HG03095 (cell line): Measurements from ENCODE around the gene NCOA6.
A peak's percentile ranks its signal among the peaks of the same experiment; 100 is the strongest.

Experiments
- ATAC-seq: cut with Tn5 transposase; IDR thresholded peaks from one replicate; pipeline ENCODE4 v1.9.1; 2021; ENCODE audit warnings: moderate library complexity; ENCODE audit not compliant: unreplicated experiment

NCOA6 gene

DNA sequence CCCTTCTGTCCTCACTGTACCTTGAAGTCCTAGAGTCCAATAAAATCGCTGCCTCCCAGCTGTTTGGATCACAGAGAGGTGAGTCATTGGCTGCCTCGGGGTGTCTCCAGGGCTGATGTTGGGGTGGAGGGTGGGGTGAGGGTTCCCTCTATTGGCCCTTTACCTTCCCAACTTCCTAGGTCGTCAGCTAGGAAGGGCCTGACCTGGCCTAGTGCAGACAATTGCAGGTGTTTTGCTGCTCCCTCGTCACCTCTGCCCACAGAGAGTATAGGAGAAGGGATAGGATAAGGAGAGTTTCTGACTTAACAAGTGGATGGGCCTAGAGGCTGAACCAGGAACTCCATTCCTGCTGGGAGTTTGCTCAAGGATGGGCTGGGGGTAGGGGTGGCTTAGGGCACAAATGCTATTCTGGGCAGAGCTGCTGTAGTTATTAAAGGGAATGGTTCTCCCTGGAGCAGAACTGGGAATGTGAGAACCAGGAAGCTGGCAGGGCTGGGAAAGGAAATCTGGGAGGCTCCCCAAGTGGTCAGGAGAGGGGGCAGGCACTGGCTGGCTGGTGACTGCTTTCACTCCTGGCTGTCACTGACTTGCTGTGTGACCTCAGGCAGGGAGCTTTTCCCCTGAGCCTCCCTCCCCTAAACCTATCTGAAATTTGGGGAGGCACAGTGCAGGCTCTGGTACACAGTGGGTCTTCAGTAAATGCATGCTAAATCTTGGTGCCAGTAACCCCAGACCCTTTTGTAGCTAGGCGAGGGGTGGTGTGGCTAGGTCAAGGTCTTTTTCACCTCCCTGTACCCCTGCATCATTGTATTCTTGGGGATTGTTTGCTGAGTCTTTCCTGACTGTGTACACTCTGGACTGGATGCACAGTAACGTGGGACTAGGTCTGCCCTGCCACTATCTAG, 119.8 kb downstream of the NCOA6 start:
- ATAC-seq: no peak

DNA sequence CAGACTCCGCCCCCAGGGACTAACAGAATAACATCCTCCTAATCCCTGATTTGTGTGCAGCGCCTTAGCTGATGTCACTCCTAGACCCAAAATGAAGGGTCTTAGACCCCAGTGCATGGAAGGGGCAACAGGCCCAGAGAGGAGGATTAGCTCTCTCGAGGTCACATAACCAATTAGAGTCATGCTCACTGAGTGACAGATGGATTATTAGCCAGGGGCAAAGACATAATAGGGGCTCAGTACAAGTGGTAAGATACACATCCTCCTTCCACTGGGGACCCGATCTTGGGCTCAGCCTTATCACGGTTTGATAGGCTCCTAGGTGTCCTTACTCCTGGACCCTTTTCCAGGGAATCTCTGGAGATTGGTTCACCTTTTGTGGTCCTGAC, 120.4 kb downstream of the NCOA6 start:
- ATAC-seq: no peak

DNA sequence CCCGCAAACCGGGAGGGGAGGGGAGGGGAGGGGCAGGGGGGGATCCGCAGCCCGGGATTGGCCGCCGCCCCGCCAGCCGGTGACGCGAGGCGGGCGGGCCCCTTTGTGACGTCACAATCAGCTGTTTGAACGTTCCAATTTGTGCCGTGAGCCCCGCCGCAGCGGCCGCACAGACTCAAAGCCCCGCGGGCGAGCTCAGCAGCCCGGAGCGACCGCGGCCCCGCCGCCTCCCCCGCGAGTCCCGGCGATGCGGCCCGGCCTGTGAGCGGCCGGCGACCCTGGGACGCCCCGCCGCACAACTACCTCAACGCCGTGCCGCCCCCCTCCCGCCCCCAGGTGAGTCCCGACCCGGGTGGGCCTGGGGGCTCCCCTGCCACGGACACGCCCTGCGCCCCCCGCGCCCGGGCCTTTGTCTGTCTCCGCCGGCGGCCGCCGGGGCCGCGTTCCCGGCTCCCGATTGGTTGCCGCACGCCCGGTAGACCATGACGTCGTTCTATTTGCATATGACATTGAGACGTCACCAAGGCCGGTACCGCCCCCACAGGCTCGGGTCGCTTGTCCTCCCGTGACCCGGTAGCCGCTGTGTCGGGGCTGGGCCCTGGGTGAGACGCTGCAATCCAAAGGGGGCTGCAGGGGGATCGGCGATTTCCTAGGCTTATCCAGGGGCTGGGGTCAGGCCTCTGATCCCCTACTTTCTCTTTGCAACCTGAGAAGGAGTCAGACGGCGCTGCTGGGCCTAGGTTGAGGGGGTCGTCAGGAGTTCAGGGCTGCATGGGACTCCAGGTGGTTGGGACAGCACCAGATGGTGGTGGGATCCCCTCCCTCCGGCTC, 121.1 kb downstream of the NCOA6 start, which contains the start of gene TP53INP2:
Gene TP53INP2, plus strand, starts transcription at position 168 of the 831 bp plus-strand sequence. CDS start 4,396 bp downstream, outside the sequence.
- peak; percentile 39 for ATAC-seq

DNA sequence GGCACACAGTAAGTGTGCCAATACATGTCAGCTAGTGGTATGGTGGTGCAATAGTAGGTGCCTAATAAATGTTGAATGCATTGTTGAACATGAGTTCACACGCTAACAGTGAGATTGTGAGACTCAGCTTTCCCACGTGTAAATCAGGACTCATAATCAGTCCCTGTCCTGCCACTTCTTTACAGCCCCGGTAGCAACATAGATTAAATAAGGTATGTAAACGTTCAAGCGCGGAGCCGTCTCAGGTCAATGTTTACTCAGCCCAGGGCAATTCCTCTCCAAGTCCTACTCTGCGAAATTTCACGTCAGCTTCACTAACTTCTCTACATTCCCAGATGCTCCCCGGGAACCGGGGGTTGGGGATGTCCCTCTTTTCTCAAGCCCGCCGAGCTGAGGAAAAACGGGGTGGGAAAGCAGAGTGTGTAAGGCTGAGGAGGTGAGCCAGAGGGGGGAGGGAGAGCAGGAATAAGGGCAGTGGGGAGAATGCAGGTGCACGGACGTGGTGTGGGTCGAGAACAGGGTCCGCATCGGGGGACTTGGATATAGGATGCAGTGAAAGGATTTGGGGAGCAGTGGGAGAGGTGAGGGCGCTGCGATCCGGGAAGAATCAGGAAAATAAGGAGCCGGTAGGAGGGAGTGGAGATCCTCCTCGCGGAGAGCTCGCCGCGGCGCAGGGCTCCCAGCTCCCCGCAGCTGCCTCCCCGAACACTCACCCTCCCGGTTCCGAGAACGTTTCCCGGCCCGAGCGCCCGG, 121.9 kb downstream of the NCOA6 start:
- ATAC-seq: no peak

DNA sequence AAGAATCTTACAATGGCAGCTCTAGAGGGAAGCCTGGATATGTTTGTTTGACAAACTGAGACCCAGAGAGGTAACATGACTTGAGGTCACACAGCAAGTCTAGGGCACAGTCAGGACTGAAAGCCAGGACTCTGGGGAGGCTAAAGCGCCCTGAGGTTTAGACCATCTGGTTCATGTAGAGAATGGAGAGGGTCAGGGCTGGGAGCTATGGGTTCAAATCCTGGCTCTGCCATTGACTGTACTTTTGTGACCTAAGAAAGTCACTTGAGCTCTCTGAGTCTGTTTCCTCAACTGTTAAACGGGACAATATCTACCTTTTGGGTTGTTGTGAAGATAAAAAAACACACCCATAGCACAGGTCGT, 122.4 kb downstream of the NCOA6 start:
- ATAC-seq: no peak

DNA sequence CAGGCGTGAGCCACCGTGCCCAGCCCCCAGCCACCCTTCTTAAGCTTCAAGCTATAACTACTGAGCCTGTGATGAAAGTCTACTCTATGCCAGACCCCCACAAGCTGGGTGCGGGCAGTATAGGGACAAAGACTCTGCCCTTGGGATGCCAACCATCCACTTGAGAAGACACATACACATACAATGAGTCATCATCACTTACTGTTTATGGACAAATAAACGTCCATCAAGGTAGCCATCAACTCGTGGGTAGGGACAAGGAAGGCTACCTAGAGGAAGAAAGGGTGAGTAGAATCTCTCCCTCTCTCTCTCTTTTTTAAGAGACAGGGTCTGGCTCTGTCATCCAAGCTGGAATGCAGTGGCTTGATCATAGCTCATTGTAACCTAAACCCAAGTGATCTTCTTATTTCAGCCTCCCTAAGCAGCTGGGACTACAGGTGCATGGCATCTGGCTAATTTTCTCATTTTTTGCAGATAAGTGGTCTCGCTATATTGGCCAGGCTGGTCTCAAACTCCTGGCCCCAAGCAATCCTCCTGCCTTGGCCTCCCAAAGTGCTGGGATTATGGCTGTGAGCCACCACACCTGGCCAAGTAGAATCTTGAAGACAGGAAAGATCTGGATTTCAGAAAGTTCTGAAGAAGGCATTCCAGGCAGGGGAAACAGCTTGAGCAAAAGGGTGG, 123.9 kb downstream of the NCOA6 start:
- ATAC-seq: no peak

DNA sequence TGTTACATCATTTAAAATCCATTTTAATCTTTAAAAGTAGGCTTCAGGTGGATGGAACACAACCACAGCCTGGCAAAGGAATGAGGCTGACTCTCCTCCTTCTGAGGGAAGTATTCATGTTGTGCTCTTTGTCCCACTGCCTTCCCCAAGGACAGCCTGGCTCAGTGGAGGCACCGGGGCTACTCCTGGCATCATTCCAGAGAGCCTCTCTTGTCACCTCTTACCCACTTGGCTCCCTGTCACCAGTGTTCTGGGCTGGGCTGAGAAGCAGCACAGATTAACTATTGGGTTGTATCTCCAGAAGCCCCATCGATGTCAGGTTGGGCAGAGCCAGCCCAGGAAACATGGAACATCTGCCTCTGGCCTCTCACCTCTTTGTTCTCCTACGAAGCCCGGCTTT, 132.0 kb downstream of the NCOA6 start:
- no peak for ATAC-seq

DNA sequence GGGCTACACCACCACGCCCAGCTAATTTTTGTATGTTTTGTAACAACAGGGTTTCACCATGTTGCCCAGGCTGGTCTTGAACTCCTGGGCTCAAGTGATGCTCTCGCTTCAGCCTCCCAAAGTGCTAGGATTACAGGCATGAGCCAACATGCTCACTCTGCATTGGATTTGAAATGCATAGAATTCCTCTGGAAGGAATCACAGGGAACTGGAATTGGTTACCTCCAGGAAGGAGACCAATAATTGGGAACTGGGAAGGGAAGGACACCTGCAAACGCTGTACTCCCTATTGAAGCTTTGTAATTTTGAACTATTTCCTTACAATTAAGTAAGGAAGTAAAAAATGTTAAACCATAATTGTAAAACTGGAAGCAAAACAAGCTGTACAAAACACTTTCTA, 133.6 kb downstream of the NCOA6 start:
- no peak for ATAC-seq

DNA sequence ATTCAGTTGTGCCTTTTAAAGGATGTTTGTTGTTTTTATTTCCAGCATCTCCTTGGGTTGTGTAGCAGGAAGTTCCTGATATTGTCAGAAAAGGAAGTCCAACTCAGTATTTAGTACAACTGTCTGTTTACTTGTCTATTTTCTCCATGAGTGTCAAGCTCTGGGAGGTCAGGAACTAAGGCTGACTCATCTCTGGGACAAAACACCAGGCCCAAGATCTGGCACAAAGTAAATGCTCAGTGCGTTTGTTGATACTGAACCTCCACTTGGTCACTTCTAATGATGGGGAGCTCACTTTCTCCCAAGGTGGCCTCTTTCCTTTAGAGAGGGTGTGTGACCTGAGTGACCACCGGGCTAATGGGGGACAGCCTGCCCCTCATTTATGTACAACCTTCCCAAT, 136.0 kb downstream of the NCOA6 start:
- ATAC-seq: no peak

DNA sequence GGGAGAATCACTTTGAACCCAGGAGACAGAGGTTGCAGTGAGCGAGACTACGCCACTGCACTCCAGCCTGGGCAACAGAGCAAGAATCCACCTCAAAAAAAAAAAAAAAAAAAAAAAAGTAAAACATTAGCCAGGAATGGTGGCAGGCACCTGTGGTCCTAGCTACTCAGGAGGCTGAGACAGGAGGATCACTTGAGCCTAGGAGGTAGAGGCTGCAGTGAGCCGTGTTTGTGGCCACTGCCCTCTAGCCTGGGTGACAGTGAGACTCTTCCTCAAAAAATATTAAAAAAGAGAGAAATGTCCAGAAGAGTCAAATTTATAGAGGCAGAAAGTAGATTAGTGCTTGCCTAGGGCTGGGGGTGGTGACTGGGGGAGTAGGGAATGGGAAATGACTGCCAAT, 141.8 kb downstream of the NCOA6 start:
- no peak for ATAC-seq

DNA sequence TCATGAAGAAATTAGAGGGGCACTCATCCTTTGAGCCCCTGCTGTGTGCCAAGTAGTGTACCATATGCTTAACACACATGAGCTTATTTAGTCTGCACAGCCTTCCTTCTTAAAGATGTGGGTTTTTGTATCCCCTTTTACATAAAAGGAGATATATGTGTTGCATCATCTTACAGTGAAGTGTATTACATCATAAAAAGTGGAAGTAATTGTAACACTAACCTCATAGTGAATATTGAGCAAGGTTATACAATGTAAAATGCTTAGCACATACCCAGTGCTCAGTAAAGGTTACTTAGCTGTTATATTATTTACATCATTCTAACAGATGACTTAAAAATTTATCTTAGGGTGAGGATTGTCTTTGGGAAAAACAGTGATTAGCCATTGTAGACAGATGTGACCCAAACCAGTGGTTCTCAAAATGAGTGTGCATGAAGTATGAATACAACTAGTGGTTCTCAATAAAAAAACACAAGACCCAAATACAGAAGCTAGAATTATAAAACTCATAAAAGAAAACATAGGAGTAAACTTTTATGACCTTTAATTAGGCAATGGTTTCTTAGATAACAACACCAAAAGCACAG, 144.8 kb downstream of the NCOA6 start:
- no peak for ATAC-seq

DNA sequence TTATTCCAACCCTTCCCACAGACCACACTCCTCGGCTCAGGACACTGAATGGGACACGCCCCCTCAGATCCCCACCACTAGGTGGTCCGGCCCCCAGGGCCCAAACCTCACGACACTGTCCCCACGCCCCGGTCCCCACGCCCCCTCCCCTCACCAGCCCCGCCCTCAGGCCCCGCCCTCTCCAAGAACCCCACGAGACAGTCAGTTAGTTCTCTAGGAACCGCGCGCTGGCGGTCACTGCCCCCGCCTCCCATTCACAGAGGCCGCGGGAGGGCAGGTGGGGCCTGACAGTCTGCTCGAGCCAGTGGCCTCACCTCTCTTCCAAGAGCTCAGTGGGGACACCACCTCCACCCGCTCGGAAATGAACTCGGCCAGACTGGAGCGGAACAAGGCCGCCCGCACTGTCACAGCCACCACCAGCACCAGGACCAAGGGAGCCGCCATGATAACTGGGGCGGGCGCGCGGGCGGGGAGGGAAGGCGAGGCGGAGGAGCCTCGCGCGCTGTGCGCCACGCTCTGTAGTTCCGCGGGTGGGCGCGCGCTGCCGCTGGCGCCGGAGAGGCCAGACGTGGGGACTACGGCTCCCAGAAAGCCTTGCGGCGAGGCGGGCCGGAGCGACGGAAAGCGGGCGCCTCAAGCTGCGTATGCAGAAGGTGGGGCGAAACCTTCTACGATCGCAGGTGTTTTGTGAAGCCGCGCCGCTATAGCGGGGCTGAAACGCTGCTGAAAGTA, 148.6 kb downstream of the NCOA6 start, which contains the start of gene PIGU:
Gene PIGU, minus strand, starts transcription at position 451 of the 732 bp plus-strand sequence. Its CDS starts 7 bp downstream, at position 444.
- peak; percentile 89 for ATAC-seq

DNA sequence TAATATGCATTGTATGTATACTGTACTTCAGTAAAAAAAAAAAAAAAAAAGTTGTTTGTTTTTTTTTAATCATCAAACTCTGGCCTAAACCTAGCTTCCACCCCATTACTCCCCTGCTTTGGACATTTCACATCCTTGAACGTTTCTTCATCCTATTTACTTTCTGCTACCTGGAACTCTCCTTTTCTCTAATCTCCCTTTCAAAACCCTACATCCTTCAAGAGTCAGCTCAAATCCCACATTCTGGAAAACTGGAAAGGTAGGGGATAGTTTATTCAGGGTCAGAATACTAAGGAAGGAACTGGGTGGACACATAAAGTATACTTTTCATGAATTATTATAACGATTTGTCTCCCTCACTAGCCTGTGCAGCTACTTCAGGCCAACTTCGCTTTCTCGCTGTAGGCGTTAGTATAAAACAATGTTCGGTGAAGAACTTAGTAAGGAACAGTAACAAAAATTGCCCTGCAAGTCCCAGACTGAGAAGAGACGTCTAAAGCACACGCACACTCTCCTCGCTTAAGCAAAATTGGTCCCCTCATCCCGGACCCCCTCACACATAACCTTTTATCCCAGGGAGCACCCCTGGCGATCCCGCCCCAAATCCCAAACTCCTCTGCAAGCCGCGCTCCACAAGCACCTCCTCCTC, 149.3 kb downstream of the NCOA6 start:
- no peak for ATAC-seq

DNA sequence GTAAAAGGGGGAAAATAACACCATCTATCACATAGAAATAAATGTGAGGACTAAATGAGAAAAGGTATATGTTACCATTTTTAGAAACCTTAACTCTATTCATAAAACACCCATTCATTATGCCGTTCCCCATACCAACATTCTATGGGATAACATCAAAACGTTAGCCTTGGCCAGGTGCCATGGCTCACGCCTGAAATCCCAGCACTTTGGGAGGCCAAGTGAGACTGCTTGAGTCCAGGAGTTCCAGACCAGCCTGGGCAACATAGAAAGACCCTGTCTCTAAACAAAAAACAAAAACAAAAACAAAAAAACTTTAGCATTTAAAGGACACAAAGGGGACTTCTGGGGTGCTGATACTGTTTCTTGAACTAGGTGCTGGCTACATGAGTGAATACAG, 149.9 kb downstream of the NCOA6 start:
- ATAC-seq: no peak

DNA sequence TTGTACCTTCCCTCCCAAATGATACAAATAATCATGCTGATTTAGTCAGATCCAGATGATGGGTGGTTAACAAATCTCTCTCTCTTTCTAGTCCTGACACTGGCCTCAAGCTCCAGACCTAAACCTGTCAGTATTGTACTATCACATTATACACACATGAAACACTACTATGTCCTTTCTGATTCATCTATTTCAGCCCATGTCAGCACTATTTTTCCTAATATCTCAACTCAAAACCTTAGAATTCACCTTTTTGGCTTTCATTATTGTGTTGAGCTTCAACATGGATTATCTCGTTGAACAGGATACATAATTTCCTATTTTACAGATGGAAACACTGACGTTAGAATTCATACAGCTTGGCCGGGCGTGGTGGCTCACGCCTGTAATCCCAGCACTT, 152.0 kb downstream of the NCOA6 start:
- no peak for ATAC-seq

DNA sequence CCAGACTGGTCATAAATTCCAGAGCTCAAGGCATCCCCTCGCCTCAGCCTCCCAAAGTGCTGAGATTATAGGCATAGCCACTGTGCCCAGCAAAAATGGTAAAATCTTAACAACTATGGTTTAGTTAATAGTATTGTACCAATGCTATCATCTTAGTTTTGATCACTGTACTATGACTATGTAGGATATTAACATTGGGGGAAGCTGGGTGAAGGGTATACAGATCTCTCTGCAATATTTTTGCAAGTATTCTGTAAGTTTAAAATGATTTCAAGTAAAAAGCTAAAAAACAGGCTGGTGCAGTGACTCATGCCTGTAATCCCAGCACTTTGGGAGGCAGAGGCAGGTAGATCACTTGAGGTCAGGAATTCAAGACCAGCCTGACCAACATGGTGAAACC, 156.4 kb downstream of the NCOA6 start:
- ATAC-seq: no peak
